ENCODE results near the gene PDAP1. TPM values are rescaled to one million over a fixed set of nuclear protein-coding genes. Genes with fewer than 3 reads are reported as not detected.

Gene PDAP1
- total RNA-seq, 2 experiments from 2014 or later: 35.0 to 38.0 TPM

- peak overlapping the region; percentile 81 for H3K27ac Mint-ChIP-seq
- H3K27me3 Mint-ChIP-seq: no peaks in the 10 kb centered on the region
- H3K4me3 Mint-ChIP-seq: peak overlapping the region; percentile 89
- Histone ChIP-seq H3K4me1 (ENCODE audit: insufficient read depth, low read length) (peaks cover 37% of the 10 kb centered on the region), H3K9me3 (ENCODE audit: control insufficient read depth in 1 of 2, insufficient read depth in 1 of 2, low read length in 2 of 2) (no peaks in the 10 kb centered on the region), H3K27ac (ENCODE audit: low read depth in 1 of 2, low read length in 2 of 2) (peak overlapping the region in 1 of 2 donors; percentile 94), H3K27me3 (ENCODE audit: control insufficient read depth in 1 of 2, insufficient read depth in 2 of 2, low read length in 2 of 2) (no peaks in the 10 kb centered on the region), H3K36me3 (ENCODE audit: insufficient read depth, low read length) (peaks cover 31% of the 10 kb centered on the region), H3K4me3 (ENCODE audit: low read length) (peak overlapping the region; percentile 74)
- no peak for DNase-seq
- intact Hi-C loops (cut with DNase I, micrococcal nuclease): loop anchor here in 1 of 2 experiments (1.0 to 2.0 kb wide), 2 partner anchors 19 to 35 kb away; partner anchors contain the start of genes BUD31 and PDAP1
- ChIA-PET POLR2A (interaction anchor here (0.6 to 4.8 kb wide), 4 partner anchors 19 to 36 kb away, joined by 4 to 37 read pairs (median 14); partner anchors contain the start of genes BUD31 and PDAP1), CTCF (interaction anchor here (2.2 kb wide), 1 partner anchor 34 kb away, joined by 7 read pairs; the partner anchor contains the start of genes BUD31 and PDAP1)
- no peak for ATAC-seq (ENCODE audit: poor library complexity)
- H3K4me1 Mint-ChIP-seq (ENCODE audit: low read depth): peaks cover 21% of the 10 kb centered on the region
- H3K36me3 Mint-ChIP-seq (ENCODE audit: low read depth): peaks cover 22% of the 10 kb centered on the region
- no peaks in the 10 kb centered on the region for H3K9me3 Mint-ChIP-seq
- no peak for TF ChIP-seq CTCF (IDR thresholded peaks at IDR 0.05)
These were observed 35.0 kb downstream of the PDAP1 start for GRCh38 chr7:99373091-99374066.

- Histone ChIP-seq H3K4me1 (ENCODE audit: insufficient read depth, low read length) (peaks cover 28% of the 10 kb centered on the region), H3K9me3 (ENCODE audit: control insufficient read depth in 1 of 2, insufficient read depth in 1 of 2, low read length in 2 of 2) (no peaks in the 10 kb centered on the region), H3K4me3 (ENCODE audit: low read length) (no peak overlapping the region), H3K27ac (ENCODE audit: low read depth in 1 of 2, low read length in 2 of 2) (no peak overlapping the region), H3K27me3 (ENCODE audit: control insufficient read depth in 1 of 2, insufficient read depth in 2 of 2, low read length in 2 of 2) (no peaks in the 10 kb centered on the region), H3K36me3 (ENCODE audit: insufficient read depth, low read length) (peaks cover 24% of the 10 kb centered on the region)
- POLR2A ChIA-PET: interaction anchor here (0.5 to 0.9 kb wide), 3 partner anchors 21 to 36 kb away, joined by 3 to 4 read pairs (median 3); partner anchors contain the start of gene BUD31
- Mint-ChIP-seq H3K4me3 (peak overlapping the region; percentile 89), H3K27ac (peak overlapping the region; percentile 81), H3K27me3 (no peaks in the 10 kb centered on the region), H3K36me3 (ENCODE audit: low read depth) (peaks cover 13% of the 10 kb centered on the region), H3K4me1 (ENCODE audit: low read depth) (peaks cover 16% of the 10 kb centered on the region), H3K9me3 (no peaks in the 10 kb centered on the region)
- DNase-seq (no peak), ATAC-seq (ENCODE audit: poor library complexity) (no peak)
- intact Hi-C loops (cut with DNase I, micrococcal nuclease): no loop called here
- CTCF ChIA-PET: no interaction called here
- no peak for TF ChIP-seq CTCF (IDR thresholded peaks at IDR 0.05)
These were observed 35.9 kb downstream of the PDAP1 start for GRCh38 chr7:99372275-99373090.

- Histone ChIP-seq H3K27me3 (ENCODE audit: control insufficient read depth in 1 of 2, insufficient read depth in 2 of 2, low read length in 2 of 2) (no peaks in the 10 kb centered on the region), H3K4me3 (ENCODE audit: low read length) (no peak overlapping the region), H3K27ac (ENCODE audit: low read depth in 1 of 2, low read length in 2 of 2) (no peak overlapping the region), H3K36me3 (ENCODE audit: insufficient read depth, low read length) (peaks cover 22% of the 10 kb centered on the region), H3K4me1 (ENCODE audit: insufficient read depth, low read length) (peaks cover 18% of the 10 kb centered on the region), H3K9me3 (ENCODE audit: control insufficient read depth in 1 of 2, insufficient read depth in 1 of 2, low read length in 2 of 2) (no peaks in the 10 kb centered on the region)
- intact Hi-C loops (cut with DNase I, micrococcal nuclease): no loop called here
- Mint-ChIP-seq H3K27me3 (no peaks in the 10 kb centered on the region), H3K4me3 (peak overlapping the region; percentile 15), H3K9me3 (no peaks in the 10 kb centered on the region), H3K27ac (no peak overlapping the region), H3K4me1 (ENCODE audit: low read depth) (peaks cover 11% of the 10 kb centered on the region), H3K36me3 (ENCODE audit: low read depth) (peaks cover 18% of the 10 kb centered on the region)
- no peak for TF ChIP-seq CTCF (IDR thresholded peaks at IDR 0.05)
- ChIA-PET POLR2A (interaction anchor here (0.5 kb wide), 1 partner anchor 30 kb away, joined by 3 read pairs; no protein-coding TSS in a partner anchor), CTCF (interaction anchor here (0.7 kb wide), 1 partner anchor 675 kb away, joined by 3 read pairs; no protein-coding TSS in a partner anchor)
- ATAC-seq (ENCODE audit: poor library complexity) (no peak), DNase-seq (no peak)
These were observed 36.9 kb downstream of the PDAP1 start for GRCh38 chr7:99371376-99371920.
